Stimulated activated CD8-positive, alpha-beta memory T cell treated with anti-CD3 and anti-CD28 coated beads, Interleukin-12 subunit alpha, Interleukin-12 subunit beta, amount 100 ng/mL, for 4 hours (primary cell): Measurements from ENCODE around the gene COX19.
"Not testable (repeated sequence)": the region's sequence is repeated elsewhere in the genome, so short reads cannot be mapped to it uniquely, and the experiment has no call there.

Experiments used
- DNase-seq: peaks from one replicate; pipeline ENCODE4 v3.0.0-alpha.2; 2020; ENCODE audit warnings: low read depth

Gene COX19

GRCh38 chr7:944744-945143 lies 30.6 kb downstream of the COX19 start:
- DNase-seq = no peak

- not testable (repeated sequence) for DNase-seq
Observed at GRCh38 chr7:943793-944192, 31.6 kb downstream of the COX19 start.

- no peak for DNase-seq
Observed at GRCh38 chr7:940599-941408, 34.5 kb downstream of the COX19 start.

- DNase-seq = no peak
Observed at GRCh38 chr7:939843-940242, 35.5 kb downstream of the COX19 start.

GRCh38 chr7:938546-939185 lies 36.7 kb downstream of the COX19 start:
- no peak for DNase-seq

- no peak for DNase-seq
Observed at GRCh38 chr7:937856-938484, 37.4 kb downstream of the COX19 start.

GRCh38 chr7:936386-937054 lies 38.8 kb downstream of the COX19 start:
- DNase-seq = no peak

- no peak for DNase-seq
Observed at GRCh38 chr7:935874-936385, 39.4 kb downstream of the COX19 start.

GRCh38 chr7:935164-935873 lies 40.0 kb downstream of the COX19 start:
- DNase-seq = no peak

- DNase-seq = no peak
Observed at GRCh38 chr7:934469-935163, 40.7 kb downstream of the COX19 start.

GRCh38 chr7:932651-932975 lies 42.7 kb downstream of the COX19 start:
- no peak for DNase-seq

- DNase-seq = no peak
Observed at GRCh38 chr7:931871-932650, 43.3 kb downstream of the COX19 start.

- DNase-seq = no peak
Observed at GRCh38 chr7:930975-931758, 44.2 kb downstream of the COX19 start.

- DNase-seq = no peak
Observed at GRCh38 chr7:929311-929711, 46.0 kb downstream of the COX19 start.

- DNase-seq = no peak
Observed at GRCh38 chr7:927031-927671, 48.2 kb downstream of the COX19 start.

- no peak for DNase-seq
Observed at GRCh38 chr7:926061-927030, 49.0 kb downstream of the COX19 start.

- DNase-seq = peak; percentile 83
Observed at GRCh38 chr7:925601-926000, 49.7 kb downstream of the COX19 start.
